Fibroblast of gingiva (primary cell): ENCODE measurements around the gene PCSK6.

Experiments
- DNase-seq: peaks from one replicate; pipeline ENCODE4 v3.0.0-alpha.2; 2011; ENCODE audit warnings: low read depth

Gene PCSK6

GRCh38 chr15:101489599-101490407 lies at the start of gene PCSK6:
PCSK6 (minus strand) TSS chr15:101489707; CDS start chr15:101489670, 37 bp downstream.
- no peak for DNase-seq

GRCh38 chr15:101538996-101539395 lies 49.5 kb upstream of the PCSK6 start:
- DNase-seq = no peak

GRCh38 chr15:101538177-101538576 lies 48.7 kb upstream of the PCSK6 start:
- DNase-seq = no peak

- no peak for DNase-seq
Observed at GRCh38 chr15:101537483-101538080, 48.1 kb upstream of the PCSK6 start.

GRCh38 chr15:101536875-101537405 lies 47.4 kb upstream of the PCSK6 start:
- no peak for DNase-seq

- no peak for DNase-seq
Observed at GRCh38 chr15:101536166-101536874, 46.8 kb upstream of the PCSK6 start.

- DNase-seq = no peak
Observed at GRCh38 chr15:101535170-101535902, 45.8 kb upstream of the PCSK6 start.

GRCh38 chr15:101534376-101534970 lies 45.0 kb upstream of the PCSK6 start:
- DNase-seq = no peak

- DNase-seq = no peak
Observed at GRCh38 chr15:101533371-101534140, 44.0 kb upstream of the PCSK6 start.

GRCh38 chr15:101532865-101533264 lies 43.4 kb upstream of the PCSK6 start:
- DNase-seq = no peak

- no peak for DNase-seq
Observed at GRCh38 chr15:101531170-101531569, 41.7 kb upstream of the PCSK6 start.

GRCh38 chr15:101530224-101530958 lies 40.9 kb upstream of the PCSK6 start:
- no peak for DNase-seq

GRCh38 chr15:101528917-101529299 lies 39.4 kb upstream of the PCSK6 start:
- DNase-seq = no peak

GRCh38 chr15:101528108-101528916 lies 38.8 kb upstream of the PCSK6 start:
- peak; percentile 27 for DNase-seq

- no peak for DNase-seq
Observed at GRCh38 chr15:101526890-101527289, 37.4 kb upstream of the PCSK6 start.

- no peak for DNase-seq
Observed at GRCh38 chr15:101526442-101526841, 36.9 kb upstream of the PCSK6 start.

- DNase-seq = no peak
Observed at GRCh38 chr15:101526021-101526420, 36.5 kb upstream of the PCSK6 start.

- DNase-seq = no peak
Observed at GRCh38 chr15:101525087-101525669, 35.7 kb upstream of the PCSK6 start.

- no peak for DNase-seq
Observed at GRCh38 chr15:101523560-101523940, 34.0 kb upstream of the PCSK6 start.
